Lung (tissue), 12 donors: Measurements from ENCODE around the gene ZNF544. TPM values are rescaled to one million over a fixed set of nuclear protein-coding genes. Genes with fewer than 3 reads are reported as not detected.
A peak's percentile ranks its signal among the peaks of the same experiment; 100 is the strongest.

Source experiments
- ATAC-seq: fragments of 200-7000 bp; cut with Tn5 transposase; one replicate; pipeline ENCODE4 v1.9.1; 2020; ENCODE audit warnings: moderate number of reproducible peaks; ENCODE audit not compliant: insufficient read depth, low FRiP score
- DNase-seq, 3 donors: peaks; one replicate each; pipeline ENCODE4 v3.0.0-alpha.2; 2013 to 2017
- H3K27ac ChIP-seq, 2 donors: one replicate each; pipeline ENCODE4 v1.5.1; 2013; ENCODE audit warnings: mild to moderate bottlenecking in 2 of 2, moderate library complexity in 2 of 2, control low read depth in 1 of 2, inconsistent platforms in 1 of 2, low read depth in 1 of 2, low read length in 1 of 2
- H3K27me3 ChIP-seq, 3 donors: one replicate each; pipeline ENCODE4 v1.5.1; 2013; ENCODE audit warnings: low read length in 2 of 3; ENCODE audit not compliant: control insufficient read depth in 3 of 3, insufficient read depth in 3 of 3
- H3K36me3 ChIP-seq, 4 donors: one replicate each; pipeline ENCODE4 v1.5.1; 2013; ENCODE audit warnings: low read length in 4 of 4, mild to moderate bottlenecking in 1 of 4, moderate library complexity in 1 of 4; ENCODE audit not compliant: control insufficient read depth in 4 of 4, insufficient read depth in 4 of 4
- H3K4me1 ChIP-seq, 5 donors: one replicate each; pipeline ENCODE4 v1.5.1; 2013; ENCODE audit warnings: low read length in 5 of 5, mild to moderate bottlenecking in 2 of 5, moderate library complexity in 1 of 5; ENCODE audit not compliant: control insufficient read depth in 5 of 5, insufficient read depth in 5 of 5
- H3K4me3 ChIP-seq: one replicate; pipeline ENCODE4 v1.5.1; 2013; ENCODE audit warnings: mild to moderate bottlenecking, control low read depth, moderate library complexity
- H3K9ac ChIP-seq, 2 donors: one replicate each; pipeline ENCODE4 v1.5.1; 2013; ENCODE audit warnings: low read length in 2 of 2, control low read depth in 1 of 2; ENCODE audit not compliant: insufficient read depth in 1 of 2
- H3K9me3 ChIP-seq, 4 donors: one replicate each; pipeline ENCODE4 v1.5.1; 2013; ENCODE audit warnings: low read length in 3 of 4, mild to moderate bottlenecking in 1 of 4, moderate library complexity in 1 of 4; ENCODE audit not compliant: control insufficient read depth in 4 of 4, insufficient read depth in 3 of 4
- WGBS, 2 donors: extraction: QIAGEN DNeasy Blood & Tissue Kit; methylation state at CpG; one replicate each; pipeline ENCODE4 v1.1.7; 2013; 5-methylcytosine and 5-hydroxymethylcytosine counted together
- polyA plus RNA-seq, 2 donors: library from polyadenylated mRNA; stranded (reverse); fragments of 200-250 nt; gene quantifications; one replicate each; pipeline ENCODE4 v1.2.1, GENCODE V29; 2013
- total RNA-seq, 2 donors: library from RNA; depleted of rRNA in 1 of 2; stranded (reverse); fragments of >200 nt in 1 of 2; gene quantifications; one replicate each; pipeline ENCODE4 v1.2.1, GENCODE V29; 2014 to 2021
- TF ChIP-seq, protein P1 (sequence below): IDR thresholded peaks from 2 replicates; pipeline ENCODE4 v1.5.1; 2012; ENCODE audit warnings: mild to moderate bottlenecking; ENCODE audit errors: control extremely low read depth, extremely low read depth
- donor health status: control.
- donor health status: control.
- donor health status: Bipolar disorder and iron deficiency.
- donor health status: healthy.
- donor health status: DM: yes; HTN: yes; CAD: no.

ZNF544 gene
- total and polyA plus RNA-seq, 4 donors = 9.6 to 41.6 (median 16.7) TPM

DNA sequence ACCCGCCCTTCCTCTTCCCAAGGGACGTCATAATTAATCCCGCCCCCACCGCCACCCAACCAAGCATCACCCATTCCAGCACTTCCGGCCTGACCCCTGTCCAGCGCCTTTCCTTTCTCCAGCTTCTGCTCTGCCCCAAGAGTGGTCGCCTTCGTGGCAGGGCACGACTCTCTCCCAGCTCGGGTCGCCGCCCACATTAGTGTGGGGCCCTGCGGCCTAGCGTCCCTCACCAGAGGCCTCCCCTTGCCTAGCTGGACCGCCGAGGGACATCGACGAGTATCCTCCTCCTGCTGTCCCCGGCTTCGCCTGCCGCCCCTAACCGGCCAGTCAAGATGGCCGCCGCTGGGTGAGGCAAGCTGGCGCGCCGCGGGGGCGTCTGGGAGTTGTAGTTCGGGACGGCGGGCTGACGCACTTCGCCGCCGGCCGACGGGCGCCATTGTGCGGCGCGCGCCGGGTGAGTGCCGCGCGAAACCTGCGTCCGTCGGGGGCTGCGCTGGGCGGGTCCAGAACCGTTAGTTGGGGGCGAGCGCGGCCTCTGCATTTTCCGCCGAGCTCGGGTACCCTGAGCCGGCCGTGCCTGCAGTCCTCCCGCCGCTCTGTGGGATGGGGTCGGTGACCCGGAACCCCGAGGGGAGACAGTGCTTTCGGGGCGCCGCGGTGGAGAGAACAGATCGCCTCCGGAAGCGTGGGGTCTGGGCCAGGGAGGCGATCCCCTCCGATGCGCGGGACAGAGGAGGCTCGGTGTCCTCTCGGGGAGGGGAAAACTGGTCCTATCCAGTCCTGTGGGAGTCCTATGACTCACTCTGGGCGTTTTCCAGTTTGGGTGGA lies 45.5 kb upstream of the ZNF544 start, which contains the start of gene ZNF274:
TSS of gene ZNF274 (plus strand) at position 73 of the 828 bp plus-strand sequence. CDS start 905 bp downstream, outside the sequence.
- peaks cover 0 to 72% (median 38%) of the 10 kb centered on the region in 4 donors for H3K9me3 ChIP-seq
- no peaks in the 10 kb centered on the region for H3K27me3 ChIP-seq
- peak within 1 kb of the TSS; percentile 89 to 99 for H3K9ac ChIP-seq
- peak within 1 kb of the TSS; percentile 99 for H3K27ac ChIP-seq
- peak; percentile 93 for ATAC-seq
- H3K4me1 ChIP-seq = peaks cover 0 to 2% (median 0%) of the 10 kb centered on the region in 5 donors
- peaks cover 26 to 50% (median 29%) of the 10 kb centered on the region in 4 donors for H3K36me3 ChIP-seq
- 1% methylated on average over 66 to 80 of the region's 80 CpGs for WGBS, 2 donors
- peak; percentile 94 to 97 (median 96) for DNase-seq
- H3K4me3 ChIP-seq = peak within 1 kb of the TSS; percentile 90
- TF ChIP-seq, protein P1, sequence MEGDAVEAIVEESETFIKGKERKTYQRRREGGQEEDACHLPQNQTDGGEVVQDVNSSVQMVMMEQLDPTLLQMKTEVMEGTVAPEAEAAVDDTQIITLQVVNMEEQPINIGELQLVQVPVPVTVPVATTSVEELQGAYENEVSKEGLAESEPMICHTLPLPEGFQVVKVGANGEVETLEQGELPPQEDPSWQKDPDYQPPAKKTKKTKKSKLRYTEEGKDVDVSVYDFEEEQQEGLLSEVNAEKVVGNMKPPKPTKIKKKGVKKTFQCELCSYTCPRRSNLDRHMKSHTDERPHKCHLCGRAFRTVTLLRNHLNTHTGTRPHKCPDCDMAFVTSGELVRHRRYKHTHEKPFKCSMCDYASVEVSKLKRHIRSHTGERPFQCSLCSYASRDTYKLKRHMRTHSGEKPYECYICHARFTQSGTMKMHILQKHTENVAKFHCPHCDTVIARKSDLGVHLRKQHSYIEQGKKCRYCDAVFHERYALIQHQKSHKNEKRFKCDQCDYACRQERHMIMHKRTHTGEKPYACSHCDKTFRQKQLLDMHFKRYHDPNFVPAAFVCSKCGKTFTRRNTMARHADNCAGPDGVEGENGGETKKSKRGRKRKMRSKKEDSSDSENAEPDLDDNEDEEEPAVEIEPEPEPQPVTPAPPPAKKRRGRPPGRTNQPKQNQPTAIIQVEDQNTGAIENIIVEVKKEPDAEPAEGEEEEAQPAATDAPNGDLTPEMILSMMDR = no peak

DNA sequence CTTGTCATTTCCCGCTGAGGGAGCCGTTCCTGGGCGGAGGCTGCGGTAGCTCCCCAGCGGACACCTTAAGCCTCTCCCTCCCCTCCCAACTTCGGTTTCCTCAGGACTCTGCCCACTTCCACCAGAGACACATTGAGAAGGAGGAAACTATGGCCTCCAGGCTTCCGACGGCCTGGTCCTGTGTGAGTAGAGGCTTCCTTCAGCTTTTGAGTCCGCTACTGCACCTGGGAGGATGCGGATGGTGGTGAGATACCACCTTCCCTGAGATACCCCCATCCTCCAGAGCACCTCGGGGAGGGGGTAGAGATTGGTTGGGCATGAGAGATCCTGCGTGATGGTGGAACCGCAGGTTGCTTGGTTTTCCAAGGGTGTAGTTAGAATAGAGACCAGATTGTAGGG lies 44.9 kb upstream of the ZNF544 start:
- Histone ChIP-seq H3K4me1 (peaks cover 0 to 2% (median 0%) of the 10 kb centered on the region in 5 donors), H3K27ac (peak overlapping the region; percentile 99), H3K4me3 (peak overlapping the region; percentile 90), H3K27me3 (no peaks in the 10 kb centered on the region), H3K9me3 (peaks cover 0 to 73% (median 37%) of the 10 kb centered on the region in 4 donors), H3K9ac (peak overlapping the region; percentile 83 to 99), H3K36me3 (peaks cover 25 to 50% (median 29%) of the 10 kb centered on the region in 4 donors)
- DNase-seq = no peak
- 20 to 23% methylated on average over 13 of the region's 13 CpGs for WGBS, 2 donors
- ATAC-seq = no peak
- TF ChIP-seq, protein P1 = no peak

DNA sequence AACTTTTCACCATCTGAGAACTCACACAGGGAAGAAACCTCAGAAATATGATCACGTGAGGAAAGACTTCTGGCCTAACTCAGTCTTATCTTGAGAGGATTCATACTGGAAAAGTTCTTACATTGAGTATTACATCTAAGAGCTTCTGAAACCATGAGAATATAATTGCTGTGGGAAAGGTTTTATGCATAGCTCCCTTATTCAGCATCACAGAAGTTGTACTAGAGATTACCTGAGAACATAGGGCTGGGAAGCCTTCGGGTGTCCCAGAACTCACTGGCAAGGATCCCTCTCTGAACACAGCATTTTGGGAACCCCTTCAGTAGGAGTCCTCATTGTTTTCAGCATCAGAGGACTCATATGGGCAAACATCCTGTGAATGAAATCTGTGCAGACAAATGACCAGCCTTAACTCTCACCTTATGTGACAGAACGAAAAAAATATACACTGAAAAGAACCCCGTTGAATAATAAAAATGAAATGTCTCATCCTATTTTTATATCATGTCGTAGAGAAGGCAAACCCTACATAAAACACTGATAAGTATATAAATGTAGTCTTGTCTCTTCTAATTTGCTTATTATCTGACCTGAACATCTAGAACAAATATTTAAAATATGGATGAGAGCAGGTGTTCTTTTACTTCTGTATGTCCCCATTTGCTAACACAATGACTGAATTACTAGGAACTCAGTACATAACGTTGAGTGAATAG lies 31.7 kb upstream of the ZNF544 start:
- ATAC-seq = no peak
- WGBS, 2 donors = 71 to 78% methylated on average over 6 of the region's 6 CpGs
- Histone ChIP-seq H3K4me1 (no peaks in the 10 kb centered on the region), H3K4me3 (no peak overlapping the region), H3K9me3 (peaks cover 43 to 82% (median 76%) of the 10 kb centered on the region in 4 donors), H3K9ac (no peak overlapping the region), H3K27ac (no peak overlapping the region), H3K36me3 (peaks cover 38 to 89% (median 78%) of the 10 kb centered on the region in 4 donors), H3K27me3 (no peaks in the 10 kb centered on the region)
- TF ChIP-seq, protein P1 = no peak
- peak in 2 of 3 donors; percentile 18 to 23 for DNase-seq
